OCI-LY7 (cell line): ENCODE data around the gene NRSN2. TPM values are rescaled to one million over a fixed set of nuclear protein-coding genes. Genes with fewer than 3 reads are reported as not detected.

Source experiments
- BruUV-seq: library from RNA; stranded (reverse); fragments of 400-500 nt; replicated peaks from 2 replicates; lab custom pipeline; 2021; lab: Mats Ljungman, UMichigan
- CTCF ChIA-PET: fragments of 300-600 bp; sonication (Branson Sonifier 250); formaldehyde crosslinking; loops from one replicate; lab custom pipeline; 2022; ENCODE audit warnings: antibody characterized with exemption; ENCODE audit not compliant: unreplicated experiment; lab: Charles Lee
- POLR2A ChIA-PET: fragments of 300-600 bp; sonication (Branson Sonifier 250); formaldehyde crosslinking; loops from one replicate; lab custom pipeline; 2022; ENCODE audit warnings: antibody characterized with exemption; lab: Charles Lee
- DNase-seq: peaks from one replicate; pipeline ENCODE4 v3.0.0-alpha.2; 2015; ENCODE audit warnings: low spot score
- H2AFZ ChIP-seq: fragments of 200-600 bp; sonication (generic), shearing (Covaris generic); 2 replicates; pipeline ENCODE4 v1.6.1; 2014; ENCODE audit warnings: mild to moderate bottlenecking, antibody characterized with exemption, low read length, moderate library complexity
- H3K27ac ChIP-seq: fragments of 200-600 bp; sonication (generic); 2 replicates; pipeline ENCODE4 v1.5.1; 2014; ENCODE audit warnings: mixed run types, low read depth, mild to moderate bottlenecking, moderate library complexity, low read length, inconsistent platforms; ENCODE audit not compliant: poor library complexity, severe bottlenecking
- H3K36me3 ChIP-seq: fragments of 200-600 bp; sonication (generic); 2 replicates; pipeline ENCODE4 v1.6.1; 2014; ENCODE audit warnings: mild to moderate bottlenecking, antibody characterized with exemption, low read length, moderate library complexity, mixed read lengths; ENCODE audit not compliant: insufficient read depth
- H3K4me1 ChIP-seq: fragments of 200-600 bp; sonication (generic); 2 replicates; pipeline ENCODE4 v1.5.1; 2014; ENCODE audit warnings: mild to moderate bottlenecking, low read length; ENCODE audit not compliant: insufficient read depth, poor library complexity, severe bottlenecking
- H3K4me2 ChIP-seq: fragments of 200-600 bp; sonication (generic); 2 replicates; pipeline ENCODE4 v1.6.1; 2014; ENCODE audit warnings: mild to moderate bottlenecking, low read length
- H3K4me3 ChIP-seq: fragments of 200-600 bp; sonication (generic); 2 replicates; pipeline ENCODE4 v1.5.1; 2014; ENCODE audit warnings: mild to moderate bottlenecking, low read depth, low read length; ENCODE audit not compliant: poor library complexity, severe bottlenecking
- H3K79me2 ChIP-seq: fragments of 200-600 bp; sonication (generic); 2 replicates; pipeline ENCODE4 v1.6.1; 2016; ENCODE audit warnings: low read depth, mild to moderate bottlenecking, low read length, moderate library complexity, mixed read lengths; ENCODE audit not compliant: insufficient read depth
- H3K9me2 ChIP-seq: fragments of 200-600 bp; sonication (generic); 2 replicates; pipeline ENCODE4 v1.6.1; 2016; ENCODE audit warnings: mild to moderate bottlenecking, low read length, mixed read lengths; ENCODE audit not compliant: insufficient read depth
- H3K9me3 ChIP-seq: fragments of 200-600 bp; sonication (generic); 2 replicates; pipeline ENCODE4 v1.6.1; 2014; ENCODE audit warnings: mild to moderate bottlenecking, mixed run types, low read length, mixed read lengths
- H4K20me1 ChIP-seq: fragments of 200-600 bp; sonication (generic); 2 replicates; pipeline ENCODE4 v1.6.1; 2014; ENCODE audit warnings: mild to moderate bottlenecking, antibody characterized with exemption, low read length, moderate library complexity, mixed read lengths; ENCODE audit not compliant: insufficient read depth
- CTCF ChIP-seq: fragments of 200-600 bp; sonication (generic); conservative IDR thresholded peaks from 2 replicates; pipeline ENCODE4 v1.5.1; 2014; ENCODE audit warnings: mild to moderate bottlenecking, antibody characterized with exemption, low read length, moderate library complexity, mixed read lengths
- EZH2phosphoT487 ChIP-seq: fragments of 200-600 bp; sonication (generic); IDR thresholded peaks from 2 replicates; pipeline ENCODE4 v1.6.1; 2018; ENCODE audit warnings: low read depth, borderline replicate concordance, mild to moderate bottlenecking, mixed run types, antibody characterized with exemption, low read length, moderate library complexity, mixed read lengths
- intact Hi-C: fragments of 100-400 bp; cut with micrococcal nuclease; formaldehyde crosslinking; loops from one replicate; pipeline ENCODE4 v1.10.0; 2022; ENCODE audit not compliant: unreplicated experiment
- total RNA-seq, 2 experiments: library from RNA; depleted of rRNA in 1 of 2; stranded (reverse); fragments of >200 nt in 1 of 2; shearing (Covaris generic) in 1 of 2; gene quantifications; 2 replicates each; pipeline ENCODE4 v1.2.3, GENCODE V29; 2014 to 2022

The NRSN2 gene
- total RNA-seq, 2 experiments from 2014 or later: 0.32 to 0.86 TPM

GRCh38 chr20:324177-325044 lies 22.5 kb upstream of the NRSN2 start:
- peaks cover 29% of the 10 kb centered on the region for H3K79me2 ChIP-seq
- intact Hi-C loops: loop anchor here (1.0 kb wide), 2 partner anchors 14 to 27 kb away; partner anchors contain the start of gene ZCCHC3
- no peaks in the 10 kb centered on the region for H3K9me2 ChIP-seq
- TSS peak; percentile 96 for BruUV-seq
- peaks cover 21% of the 10 kb centered on the region for H3K36me3 ChIP-seq
- H4K20me1 ChIP-seq: peaks cover 13% of the 10 kb centered on the region; the same call in 1 of the 2 replicates
- peak overlapping the region; percentile 81 for H3K27ac ChIP-seq
- POLR2A ChIA-PET: interaction anchor here (0.6 to 3.0 kb wide), 11 partner anchors 12 to 83 kb away, joined by 3 to 12 read pairs (median 3); partner anchors contain the start of genes TRIB3 and ZCCHC3
- H3K4me2 ChIP-seq: peak overlapping the region; percentile 99
- TF ChIP-seq EZH2phosphoT487: no peak
- peak; percentile 53 for TF ChIP-seq CTCF
- DNase-seq: peak; percentile 94
- peak overlapping the region; percentile 91 for H2AFZ ChIP-seq
- no peaks in the 10 kb centered on the region for H3K9me3 ChIP-seq
- H3K4me3 ChIP-seq: peak overlapping the region; percentile 98
- CTCF ChIA-PET: interaction anchor here (0.5 to 1.4 kb wide), 3 partner anchors 14 to 85 kb away, joined by 4 to 6 read pairs (median 4); no protein-coding TSS in a partner anchor
- H3K4me1 ChIP-seq: peaks cover 25% of the 10 kb centered on the region

GRCh38 chr20:325045-325888 lies 21.6 kb upstream of the NRSN2 start, which contains the start of gene SOX12:
Gene SOX12, plus strand, starts transcription at chr20:325552. Its CDS starts 373 bp downstream, at chr20:325925.
- peak within 1 kb of the TSS; percentile 98 for H3K4me3 ChIP-seq
- peaks cover 28% of the 10 kb centered on the region for H3K36me3 ChIP-seq
- H3K27ac ChIP-seq: peak within 1 kb of the TSS; percentile 85
- BruUV-seq: no TSS peak
- intact Hi-C loops: loop anchor here (1.0 kb wide), 1 partner anchor 28 kb away; the partner anchor contains the start of gene ZCCHC3
- peaks cover 34% of the 10 kb centered on the region for H3K4me1 ChIP-seq
- peaks cover 19% of the 10 kb centered on the region; the same call in 1 of the 2 replicates for H4K20me1 ChIP-seq
- CTCF ChIA-PET: interaction anchor here (1.4 kb wide), 1 partner anchor 15 kb away, joined by 6 read pairs; no protein-coding TSS in a partner anchor
- DNase-seq: peak; percentile 94
- peak within 1 kb of the TSS; percentile 91 for H2AFZ ChIP-seq
- no peaks in the 10 kb centered on the region for H3K9me2 ChIP-seq
- peak within 1 kb of the TSS; percentile 99 for H3K4me2 ChIP-seq
- POLR2A ChIA-PET: interaction anchor here (0.6 to 3.0 kb wide), 6 partner anchors 13 to 55 kb away, joined by 3 to 12 read pairs (median 5); partner anchors contain the start of genes TRIB3 and ZCCHC3
- H3K9me3 ChIP-seq: no peaks in the 10 kb centered on the region
- TF ChIP-seq CTCF (no peak), EZH2phosphoT487 (no peak)
- H3K79me2 ChIP-seq: peaks cover 35% of the 10 kb centered on the region
